ENCODE data around the gene MEST.
"Not testable (repeated sequence)": the region's sequence is repeated elsewhere in the genome, so short reads cannot be mapped to it uniquely, and the experiment has no call there.

The MEST gene

DNA sequence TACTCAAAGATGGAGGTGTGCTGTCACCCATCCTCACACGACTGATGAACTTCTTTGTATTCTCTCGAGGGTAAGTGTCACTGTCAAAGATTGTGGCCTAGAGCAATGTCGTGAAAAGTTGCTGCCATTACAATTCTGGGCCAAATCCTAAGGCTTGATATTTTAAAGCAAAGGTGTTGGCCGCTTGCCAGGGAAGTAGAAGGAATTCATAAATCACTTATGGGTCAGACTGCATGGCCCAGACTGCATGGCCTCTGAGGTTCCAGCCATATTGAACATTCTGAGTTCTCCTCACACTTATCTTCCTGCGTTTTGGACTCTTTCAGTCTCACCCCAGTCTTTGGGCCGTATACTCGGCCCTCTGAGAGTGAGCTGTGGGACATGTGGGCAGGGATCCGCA lies 8.6 kb downstream of the MEST start:
- Histone ChIP-seq H4K20me1 (ENCODE audit: insufficient read depth, low read length) (no peaks in the 10 kb centered on the region), H3K4me3 (ENCODE audit: low read depth, low read length, poor library complexity, severe bottlenecking) (no peak overlapping the region), H3K36me3 (ENCODE audit: insufficient read depth, low read length) (peaks cover 48% of the 10 kb centered on the region; the same call in 1 of the 2 replicates), H3K4me1 (ENCODE audit: insufficient read depth, low read length, severe bottlenecking) (no peaks in the 10 kb centered on the region), H3F3A (ENCODE audit: insufficient read depth, low read length) (no peaks in the 10 kb centered on the region), H3K27ac (ENCODE audit: low read depth, low read length, poor library complexity, severe bottlenecking) (no peak overlapping the region), H3K79me2 (ENCODE audit: insufficient read depth, low read length) (no peaks in the 10 kb centered on the region), H3K9ac (ENCODE audit: low read length) (no peak overlapping the region), H3K9me2 (ENCODE audit: low read depth, low read length) (no peaks in the 10 kb centered on the region), H3K4me2 (ENCODE audit: low read length) (no peak overlapping the region), H3K27me3 (ENCODE audit: insufficient read depth, low read length) (no peaks in the 10 kb centered on the region), H3K9me3 (ENCODE audit: low read length) (no peaks in the 10 kb centered on the region), H2AFZ (ENCODE audit: low read length) (no peak overlapping the region)
- no peak for TF ChIP-seq EZH2 (IDR thresholded peaks at IDR 0.05; ENCODE audit: borderline replicate concordance, low read length)

DNA sequence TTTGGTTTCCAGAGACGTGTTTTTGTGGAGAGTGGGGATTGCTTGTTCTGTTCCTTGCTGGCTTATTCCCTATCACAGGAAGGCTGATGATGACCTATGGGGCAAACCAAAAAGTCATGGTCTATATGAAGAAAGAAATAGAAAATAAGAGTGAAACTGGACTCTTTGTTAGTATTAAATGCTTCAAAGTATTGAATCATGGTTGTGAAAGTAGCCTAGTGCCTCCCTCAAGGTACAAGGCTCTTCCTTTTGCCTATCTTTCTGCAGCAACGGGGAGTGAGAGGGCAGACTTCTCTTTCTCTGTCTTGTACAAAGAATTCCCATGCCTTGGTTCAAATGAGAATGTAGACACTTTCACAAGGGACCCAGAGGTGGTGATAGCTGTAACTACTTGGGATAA lies 9.0 kb downstream of the MEST start:
- Histone ChIP-seq H3K27ac (ENCODE audit: low read depth, low read length, poor library complexity, severe bottlenecking) (no peak overlapping the region), H3K9ac (ENCODE audit: low read length) (no peak overlapping the region), H3K79me2 (ENCODE audit: insufficient read depth, low read length) (no peaks in the 10 kb centered on the region), H3K9me3 (ENCODE audit: low read length) (no peaks in the 10 kb centered on the region), H3K36me3 (ENCODE audit: insufficient read depth, low read length) (peaks cover 51% of the 10 kb centered on the region; the same call in 1 of the 2 replicates), H2AFZ (ENCODE audit: low read length) (no peak overlapping the region), H3K4me3 (ENCODE audit: low read depth, low read length, poor library complexity, severe bottlenecking) (no peak overlapping the region), H4K20me1 (ENCODE audit: insufficient read depth, low read length) (no peaks in the 10 kb centered on the region), H3K27me3 (ENCODE audit: insufficient read depth, low read length) (no peaks in the 10 kb centered on the region), H3F3A (ENCODE audit: insufficient read depth, low read length) (no peaks in the 10 kb centered on the region), H3K9me2 (ENCODE audit: low read depth, low read length) (no peaks in the 10 kb centered on the region), H3K4me2 (ENCODE audit: low read length) (no peak overlapping the region), H3K4me1 (ENCODE audit: insufficient read depth, low read length, severe bottlenecking) (no peaks in the 10 kb centered on the region)
- TF ChIP-seq, protein P1, sequence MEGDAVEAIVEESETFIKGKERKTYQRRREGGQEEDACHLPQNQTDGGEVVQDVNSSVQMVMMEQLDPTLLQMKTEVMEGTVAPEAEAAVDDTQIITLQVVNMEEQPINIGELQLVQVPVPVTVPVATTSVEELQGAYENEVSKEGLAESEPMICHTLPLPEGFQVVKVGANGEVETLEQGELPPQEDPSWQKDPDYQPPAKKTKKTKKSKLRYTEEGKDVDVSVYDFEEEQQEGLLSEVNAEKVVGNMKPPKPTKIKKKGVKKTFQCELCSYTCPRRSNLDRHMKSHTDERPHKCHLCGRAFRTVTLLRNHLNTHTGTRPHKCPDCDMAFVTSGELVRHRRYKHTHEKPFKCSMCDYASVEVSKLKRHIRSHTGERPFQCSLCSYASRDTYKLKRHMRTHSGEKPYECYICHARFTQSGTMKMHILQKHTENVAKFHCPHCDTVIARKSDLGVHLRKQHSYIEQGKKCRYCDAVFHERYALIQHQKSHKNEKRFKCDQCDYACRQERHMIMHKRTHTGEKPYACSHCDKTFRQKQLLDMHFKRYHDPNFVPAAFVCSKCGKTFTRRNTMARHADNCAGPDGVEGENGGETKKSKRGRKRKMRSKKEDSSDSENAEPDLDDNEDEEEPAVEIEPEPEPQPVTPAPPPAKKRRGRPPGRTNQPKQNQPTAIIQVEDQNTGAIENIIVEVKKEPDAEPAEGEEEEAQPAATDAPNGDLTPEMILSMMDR (IDR thresholded peaks at IDR 0.05; ENCODE audit: low read length) = no peak
- no peak for TF ChIP-seq EZH2 (IDR thresholded peaks at IDR 0.05; ENCODE audit: borderline replicate concordance, low read length)

DNA sequence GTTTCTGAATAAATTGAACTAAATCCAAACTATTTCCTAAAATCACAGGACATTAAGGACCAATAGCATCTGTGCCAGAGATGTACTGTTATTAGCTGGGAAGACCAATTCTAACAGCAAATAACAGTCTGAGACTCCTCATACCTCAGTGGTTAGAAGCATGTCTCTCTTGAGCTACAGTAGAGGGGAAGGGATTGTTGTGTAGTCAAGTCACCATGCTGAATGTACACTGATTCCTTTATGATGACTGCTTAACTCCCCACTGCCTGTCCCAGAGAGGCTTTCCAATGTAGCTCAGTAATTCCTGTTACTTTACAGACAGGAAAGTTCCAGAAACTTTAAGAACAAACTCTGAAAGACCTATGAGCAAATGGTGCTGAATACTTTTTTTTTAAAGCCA lies 13.9 kb downstream of the MEST start:
- H3K4me2 ChIP-seq (ENCODE audit: low read length) = no peak overlapping the region
- no peaks in the 10 kb centered on the region for H3K27me3 ChIP-seq (ENCODE audit: insufficient read depth, low read length)
- no peaks in the 10 kb centered on the region for H3F3A ChIP-seq (ENCODE audit: insufficient read depth, low read length)
- H3K79me2 ChIP-seq (ENCODE audit: insufficient read depth, low read length) = no peaks in the 10 kb centered on the region
- peaks cover 55% of the 10 kb centered on the region for H3K36me3 ChIP-seq (ENCODE audit: insufficient read depth, low read length)
- no peaks in the 10 kb centered on the region for H3K9me3 ChIP-seq (ENCODE audit: low read length)
- no peaks in the 10 kb centered on the region for H4K20me1 ChIP-seq (ENCODE audit: insufficient read depth, low read length)
- H2AFZ ChIP-seq (ENCODE audit: low read length) = no peak overlapping the region
- no peaks in the 10 kb centered on the region for H3K9me2 ChIP-seq (ENCODE audit: low read depth, low read length)
- no peak overlapping the region for H3K9ac ChIP-seq (ENCODE audit: low read length)
- no peak for TF ChIP-seq EZH2 (IDR thresholded peaks at IDR 0.05; ENCODE audit: borderline replicate concordance, low read length)
- TF ChIP-seq, protein P1 (IDR thresholded peaks at IDR 0.05; ENCODE audit: low read length) = no peak
- no peak overlapping the region for H3K4me3 ChIP-seq (ENCODE audit: low read depth, low read length, poor library complexity, severe bottlenecking)
- no peaks in the 10 kb centered on the region for H3K4me1 ChIP-seq (ENCODE audit: insufficient read depth, low read length, severe bottlenecking)
- H3K27ac ChIP-seq (ENCODE audit: low read depth, low read length, poor library complexity, severe bottlenecking) = no peak overlapping the region

DNA sequence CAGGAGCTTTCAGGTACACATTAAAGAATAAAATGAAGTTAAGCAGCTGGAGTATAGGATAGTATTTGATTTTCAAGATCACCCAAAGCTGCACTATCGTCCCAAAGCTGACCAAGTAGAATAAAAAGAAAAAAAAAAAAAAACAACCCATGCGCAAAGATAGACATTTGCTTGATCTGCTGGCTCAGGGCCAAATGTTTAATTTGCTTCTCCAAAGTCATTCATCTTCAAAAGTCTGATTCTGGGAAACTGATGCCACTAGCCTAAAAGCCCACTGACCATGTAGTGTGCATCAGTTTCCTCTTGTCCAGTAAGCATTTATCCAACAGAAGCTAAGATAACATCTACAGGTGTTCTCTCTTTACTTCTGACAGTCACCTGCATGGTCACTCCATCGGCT lies 14.5 kb downstream of the MEST start:
- no peak overlapping the region for H3K27ac ChIP-seq (ENCODE audit: low read depth, low read length, poor library complexity, severe bottlenecking)
- H3K4me2 ChIP-seq (ENCODE audit: low read length) = no peak overlapping the region
- H3K9me2 ChIP-seq (ENCODE audit: low read depth, low read length) = no peaks in the 10 kb centered on the region
- H3K79me2 ChIP-seq (ENCODE audit: insufficient read depth, low read length) = no peaks in the 10 kb centered on the region
- H3K9me3 ChIP-seq (ENCODE audit: low read length) = no peaks in the 10 kb centered on the region
- H3K36me3 ChIP-seq (ENCODE audit: insufficient read depth, low read length) = peaks cover 54% of the 10 kb centered on the region
- TF ChIP-seq EZH2 (IDR thresholded peaks at IDR 0.05; ENCODE audit: borderline replicate concordance, low read length) = no peak
- TF ChIP-seq, protein P1 (IDR thresholded peaks at IDR 0.05; ENCODE audit: low read length) = no peak
- H2AFZ ChIP-seq (ENCODE audit: low read length) = no peak overlapping the region
- H3F3A ChIP-seq (ENCODE audit: insufficient read depth, low read length) = no peaks in the 10 kb centered on the region
- H3K9ac ChIP-seq (ENCODE audit: low read length) = no peak overlapping the region
- no peak overlapping the region for H3K4me3 ChIP-seq (ENCODE audit: low read depth, low read length, poor library complexity, severe bottlenecking)
- H3K27me3 ChIP-seq (ENCODE audit: insufficient read depth, low read length) = no peaks in the 10 kb centered on the region
- H4K20me1 ChIP-seq (ENCODE audit: insufficient read depth, low read length) = no peaks in the 10 kb centered on the region
- no peaks in the 10 kb centered on the region for H3K4me1 ChIP-seq (ENCODE audit: insufficient read depth, low read length, severe bottlenecking)

DNA sequence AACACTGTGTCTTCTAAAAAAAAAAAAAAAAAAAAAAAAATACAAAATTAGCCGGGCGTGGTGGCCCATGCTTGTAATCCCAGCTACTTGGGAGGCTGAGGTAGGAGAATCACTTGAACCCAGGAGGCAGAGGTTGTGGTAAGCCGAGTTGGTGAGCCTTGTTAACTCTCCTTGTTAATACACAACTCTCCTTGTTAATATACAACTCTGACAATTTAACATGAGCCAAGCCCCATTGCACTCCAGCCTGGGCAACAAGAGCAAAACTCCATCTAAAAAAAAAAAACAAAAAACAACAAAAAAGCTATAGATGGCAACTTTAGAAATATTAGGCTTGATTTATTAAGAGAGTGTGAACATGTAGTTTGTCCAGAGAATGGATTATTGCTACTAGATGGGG lies 20.2 kb downstream of the MEST start:
- H3K9me3 ChIP-seq (ENCODE audit: low read length); H3K27ac ChIP-seq (ENCODE audit: low read depth, low read length, poor library complexity, severe bottlenecking); H3K4me1 ChIP-seq (ENCODE audit: insufficient read depth, low read length, severe bottlenecking); H3K79me2 ChIP-seq (ENCODE audit: insufficient read depth, low read length); H3K9ac ChIP-seq (ENCODE audit: low read length); H3K27me3 ChIP-seq (ENCODE audit: insufficient read depth, low read length); H3F3A ChIP-seq (ENCODE audit: insufficient read depth, low read length); H3K4me2 ChIP-seq (ENCODE audit: low read length); H4K20me1 ChIP-seq (ENCODE audit: insufficient read depth, low read length); H3K9me2 ChIP-seq (ENCODE audit: low read depth, low read length); H2AFZ ChIP-seq (ENCODE audit: low read length); H3K4me3 ChIP-seq (ENCODE audit: low read depth, low read length, poor library complexity, severe bottlenecking): not testable (repeated sequence)
- H3K36me3 ChIP-seq (ENCODE audit: insufficient read depth, low read length) = peaks cover 12% of the 10 kb centered on the region; the same call in 1 of the 2 replicates
